ENCODE measurements around the gene PLCXD1.
"Not testable (repeated sequence)": the region's sequence is repeated elsewhere in the genome, so short reads cannot be mapped to it uniquely, and the experiment has no call there.

PLCXD1 gene, protein sequence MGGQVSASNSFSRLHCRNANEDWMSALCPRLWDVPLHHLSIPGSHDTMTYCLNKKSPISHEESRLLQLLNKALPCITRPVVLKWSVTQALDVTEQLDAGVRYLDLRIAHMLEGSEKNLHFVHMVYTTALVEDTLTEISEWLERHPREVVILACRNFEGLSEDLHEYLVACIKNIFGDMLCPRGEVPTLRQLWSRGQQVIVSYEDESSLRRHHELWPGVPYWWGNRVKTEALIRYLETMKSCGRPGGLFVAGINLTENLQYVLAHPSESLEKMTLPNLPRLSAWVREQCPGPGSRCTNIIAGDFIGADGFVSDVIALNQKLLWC

DNA sequence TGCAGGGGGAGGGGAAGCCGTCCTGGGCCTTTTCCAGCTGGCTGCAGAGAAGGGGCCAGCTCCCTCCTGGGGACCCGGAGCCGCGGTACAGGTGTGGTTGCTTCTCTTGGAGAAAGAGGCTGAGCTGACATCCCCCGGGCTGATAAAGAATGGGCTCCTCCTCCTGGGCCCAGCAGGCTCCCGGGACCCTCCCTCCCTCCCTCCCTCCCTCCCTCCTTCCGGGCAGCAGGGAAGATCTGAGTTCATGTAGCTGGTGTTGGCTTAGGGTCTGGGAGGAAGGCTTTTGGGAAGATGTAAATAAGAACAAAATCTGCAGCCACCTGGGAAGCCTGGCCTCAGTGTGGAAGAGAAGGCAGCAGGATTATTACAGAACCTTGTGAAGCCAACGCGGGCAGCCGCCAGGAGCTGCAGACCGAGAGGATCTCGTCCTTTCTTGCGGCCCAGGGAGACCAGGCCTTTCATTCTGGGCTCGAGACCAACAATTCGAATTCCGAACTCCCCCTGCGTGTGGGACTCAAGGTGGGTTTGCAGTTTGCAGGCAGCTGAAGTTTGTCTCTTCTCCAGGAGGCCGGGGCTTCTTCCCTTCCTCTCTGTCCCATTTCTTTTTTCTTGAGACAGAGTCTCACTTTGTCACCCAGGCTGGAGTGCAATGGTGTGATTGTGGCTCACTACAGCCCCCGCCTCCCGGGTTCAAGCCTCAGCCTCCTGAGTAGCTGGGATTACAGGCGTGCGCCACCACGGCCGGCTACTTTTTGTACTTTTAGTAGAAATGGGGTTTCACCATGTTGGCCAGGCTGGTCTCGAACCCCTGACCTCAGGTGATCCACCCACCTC lies at the start of gene PLCXD1:
Gene PLCXD1, plus strand, starts transcription at position 216 of the 834 bp plus-strand sequence. CDS start 2,807 bp downstream, outside the sequence.
- DNase-seq = no peak

DNA sequence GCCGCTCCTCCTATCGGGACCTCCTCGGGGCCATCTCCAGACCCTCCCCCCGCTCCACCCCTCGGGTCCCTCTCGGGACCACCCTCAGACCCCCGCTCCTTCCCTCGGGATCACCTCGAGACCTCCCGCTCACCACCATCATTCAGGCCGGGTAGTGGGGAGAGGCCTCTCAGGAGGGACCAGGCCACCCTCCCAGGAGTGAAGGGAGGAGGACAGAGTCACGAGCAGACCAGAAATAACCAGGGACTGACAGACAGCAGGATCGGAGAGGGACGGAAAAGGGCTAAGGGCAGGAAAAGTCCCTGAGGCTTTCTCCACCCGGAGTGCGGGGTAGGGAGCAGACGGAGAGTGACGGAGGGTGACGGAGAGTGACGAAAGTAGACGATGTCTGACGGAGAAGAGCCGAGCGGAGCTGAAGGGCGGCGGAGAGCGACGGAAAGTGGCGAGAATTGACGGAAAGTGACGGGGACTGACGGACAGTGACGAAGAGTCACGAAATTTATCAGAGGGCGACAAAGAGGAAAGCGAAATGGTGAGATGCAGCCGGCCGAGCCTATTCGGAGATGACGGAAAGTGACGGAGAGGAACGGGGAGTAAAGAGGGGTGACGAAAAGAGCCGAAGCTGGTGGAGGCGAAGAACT lies 49.4 kb upstream of the PLCXD1 start:
- DNase-seq = not testable (repeated sequence)

- DNase-seq = not testable (repeated sequence)
These were observed 48.9 kb upstream of the PLCXD1 start for GRCh38 chrX:232278-232655.

- not testable (repeated sequence) for DNase-seq
These were observed 45.0 kb upstream of the PLCXD1 start for GRCh38 chrX:236201-236600.

DNA sequence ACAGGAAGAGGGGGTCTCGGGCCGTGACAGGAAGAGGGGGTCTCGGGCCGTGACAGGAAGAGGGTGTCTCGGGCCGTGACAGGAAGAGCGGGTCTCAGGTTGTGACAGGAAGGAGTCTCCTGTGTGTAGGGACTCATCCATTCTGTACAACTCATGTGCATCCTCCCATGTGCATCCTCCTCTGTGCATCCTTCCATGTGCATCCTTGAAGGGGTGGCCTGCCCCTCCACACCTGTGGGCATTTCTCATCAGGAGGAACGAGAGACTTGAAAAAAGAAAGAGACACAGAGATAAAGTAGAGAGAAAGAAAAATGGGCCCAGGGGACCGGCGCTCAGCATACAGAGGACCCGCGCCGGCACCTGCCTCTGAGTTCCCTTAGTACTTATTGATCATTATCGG lies 30.2 kb upstream of the PLCXD1 start:
- DNase-seq = no peak

DNA sequence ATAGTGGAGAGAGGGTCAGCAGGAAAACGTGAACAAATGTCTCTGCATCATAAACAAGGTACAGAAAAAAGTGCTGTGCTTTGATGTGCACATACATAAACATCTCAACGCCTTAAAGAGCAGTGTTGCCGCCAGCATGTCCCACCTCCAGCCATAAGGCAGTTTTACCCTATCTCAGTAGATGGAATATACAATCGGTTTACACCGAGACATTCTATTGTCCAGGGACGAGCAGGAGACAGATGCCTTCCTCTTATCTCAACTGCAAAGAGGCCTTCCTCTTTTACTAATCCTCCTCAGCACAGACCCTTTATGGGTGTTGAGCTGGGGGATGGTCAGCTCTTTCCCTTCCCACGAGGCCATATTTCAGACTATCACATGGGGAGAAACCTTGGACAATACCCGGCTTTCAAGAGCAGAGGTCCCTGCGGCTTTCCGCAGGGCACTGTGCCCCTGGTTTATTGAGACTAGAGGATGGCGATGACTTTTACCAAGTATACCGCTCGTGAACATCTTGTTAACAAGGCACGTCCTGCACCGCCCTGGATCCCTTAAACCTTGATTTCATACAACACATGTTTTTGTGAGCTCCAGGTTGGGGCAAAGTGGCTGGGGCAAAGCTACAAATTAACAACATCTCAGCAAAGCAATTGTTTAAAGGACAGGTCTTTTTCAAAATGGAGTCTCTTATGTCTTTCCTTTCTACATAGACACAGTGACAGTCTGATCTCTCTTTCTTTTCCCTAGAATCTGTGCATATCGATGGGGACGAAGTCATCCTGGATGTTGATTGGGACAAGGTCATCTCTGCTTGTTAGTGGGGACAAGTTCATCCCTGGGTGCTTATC lies 29.6 kb upstream of the PLCXD1 start:
- DNase-seq = not testable (repeated sequence)

DNA sequence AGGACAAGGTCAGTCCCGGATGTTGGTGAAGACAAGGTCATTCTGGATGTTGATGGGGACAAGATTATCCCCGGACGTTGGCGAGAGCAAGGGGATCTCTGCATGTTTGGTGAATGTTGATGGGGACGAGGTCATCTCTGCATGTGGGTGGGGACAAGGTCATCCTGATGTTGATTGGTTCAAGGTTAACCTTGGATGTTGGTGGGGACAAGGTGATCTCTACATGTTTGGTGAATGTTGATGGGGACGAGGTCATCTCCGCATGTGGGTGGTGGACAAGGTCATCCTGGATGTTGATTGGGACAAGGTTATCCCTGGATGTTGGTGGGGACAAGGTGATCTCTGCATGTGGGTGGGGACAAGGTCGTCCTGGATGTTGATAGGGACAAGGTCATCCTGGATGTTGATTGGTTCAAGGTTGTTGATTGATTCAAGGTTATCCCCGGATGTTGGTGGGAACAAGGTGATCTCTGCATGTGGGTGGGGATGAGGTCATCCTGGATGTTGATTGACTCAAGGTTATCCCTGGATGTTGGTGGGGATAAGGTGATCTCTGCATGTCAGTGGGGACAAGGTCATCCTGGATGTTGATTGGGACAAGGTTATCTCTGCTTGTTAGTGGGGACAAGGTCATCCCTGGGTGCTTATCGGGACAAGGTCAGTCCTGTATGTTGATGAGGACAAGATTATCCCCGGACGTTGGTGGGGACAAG lies 28.8 kb upstream of the PLCXD1 start:
- no peak for DNase-seq

DNA sequence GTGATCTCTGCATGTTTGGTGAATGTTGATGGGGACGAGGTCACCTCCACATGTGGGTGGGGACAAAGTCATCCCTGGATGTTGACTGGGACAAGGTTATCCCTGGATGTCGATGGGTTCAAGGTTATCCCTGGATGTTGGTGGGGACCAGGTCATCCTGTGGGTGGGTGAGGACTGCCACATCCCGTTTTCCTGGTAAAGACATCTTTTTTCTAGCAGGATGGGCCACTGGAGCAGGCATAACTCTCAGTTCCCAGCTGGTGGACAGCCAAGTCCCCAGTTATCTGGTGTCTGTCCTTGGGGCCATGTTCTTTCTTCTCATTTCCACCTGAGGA lies 28.3 kb upstream of the PLCXD1 start:
- DNase-seq = no peak

DNA sequence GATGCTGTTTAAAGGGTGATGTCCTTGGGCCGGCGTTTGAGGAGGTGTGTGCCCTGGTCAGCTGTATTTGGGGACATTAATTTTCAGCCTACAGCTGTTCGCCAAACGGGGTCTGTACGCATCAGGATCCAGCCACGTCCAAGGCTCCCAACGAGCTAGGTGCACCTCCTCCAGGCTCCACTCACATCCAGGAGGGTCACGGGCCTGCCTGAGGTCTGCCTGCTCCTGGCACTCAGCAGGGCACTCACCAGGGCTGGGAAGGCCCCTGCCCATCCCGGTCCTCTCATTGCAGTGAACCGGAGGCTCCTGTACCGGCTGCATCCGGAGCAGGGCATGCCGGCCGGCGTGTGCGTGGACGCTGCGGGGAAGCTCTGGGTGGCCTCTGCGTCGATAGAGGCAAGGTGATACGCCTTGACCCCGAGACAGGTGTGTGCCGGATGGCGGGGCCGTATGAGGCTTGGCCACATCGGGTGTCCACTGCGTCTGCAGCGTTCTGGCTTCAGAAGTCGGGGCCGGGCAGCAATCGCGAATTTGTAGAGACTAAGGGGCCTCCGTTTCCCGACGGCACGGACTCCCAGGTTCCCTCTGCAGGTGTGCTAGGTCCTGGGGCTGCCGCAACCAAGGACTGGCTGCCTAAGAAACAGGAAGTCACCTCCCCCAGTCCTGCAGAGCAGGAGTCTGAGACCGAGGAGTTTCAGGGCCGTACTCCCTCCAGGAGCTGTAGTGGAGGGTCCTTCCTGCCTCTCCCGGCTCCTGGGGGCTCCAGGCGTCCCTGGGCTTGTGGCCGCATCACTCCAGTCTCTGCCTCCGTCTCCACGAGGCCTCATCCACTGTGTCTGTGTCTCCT lies 27.5 kb upstream of the PLCXD1 start:
- DNase-seq = no peak

GRCh38 chrX:254630-255215 lies 26.5 kb upstream of the PLCXD1 start:
- no peak for DNase-seq

DNA sequence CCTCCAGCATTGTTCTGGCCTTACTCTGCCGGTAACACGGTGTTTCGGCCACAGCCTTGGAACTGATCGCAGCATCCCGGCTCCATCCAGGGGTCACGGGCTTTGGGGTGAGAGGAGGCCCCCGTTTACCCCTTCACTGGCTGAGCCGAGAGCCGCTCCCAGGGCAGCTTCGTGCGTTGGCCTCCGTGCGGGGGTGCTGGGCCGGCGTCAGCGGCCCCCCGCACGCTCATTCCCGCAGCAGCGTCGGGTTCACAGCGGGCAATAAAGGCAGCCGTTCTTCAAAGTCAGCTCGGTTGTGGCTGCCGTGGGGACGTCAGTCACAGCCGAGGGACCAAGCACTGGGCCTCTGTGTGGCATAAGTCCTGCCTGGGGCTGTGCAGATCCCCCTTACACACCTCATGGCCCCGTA lies 25.3 kb upstream of the PLCXD1 start:
- no peak for DNase-seq

- DNase-seq = not testable (repeated sequence)
These were observed 24.1 kb upstream of the PLCXD1 start for GRCh38 chrX:257054-257453.

- DNase-seq = no peak
These were observed 23.4 kb upstream of the PLCXD1 start for GRCh38 chrX:257681-258289.

- no peak for DNase-seq
These were observed 22.7 kb upstream of the PLCXD1 start for GRCh38 chrX:258291-259040.

GRCh38 chrX:259692-260355 lies 21.4 kb upstream of the PLCXD1 start:
- DNase-seq = no peak

- DNase-seq = no peak
These were observed 19.8 kb upstream of the PLCXD1 start for GRCh38 chrX:261167-261918.

DNA sequence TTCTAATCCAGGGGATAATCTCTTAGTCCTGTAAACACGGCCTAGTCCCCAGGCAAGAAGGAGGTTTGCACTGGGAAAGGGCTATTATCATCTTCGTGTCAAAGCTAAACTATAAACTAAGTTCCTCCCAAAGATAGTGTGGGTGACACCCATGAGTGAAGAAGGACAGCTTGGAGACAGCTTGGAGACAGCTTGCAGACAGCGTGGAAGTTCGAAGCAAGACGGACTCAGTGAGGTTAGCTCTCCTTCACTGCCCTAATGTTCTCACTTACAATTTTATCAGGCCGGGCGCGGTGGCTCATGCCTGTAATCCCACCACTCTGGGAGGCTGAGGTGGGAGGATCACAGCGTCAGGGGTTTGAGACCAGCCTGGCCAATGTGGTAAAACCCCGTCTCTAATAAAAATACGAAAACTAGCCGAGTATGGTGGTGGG lies 19.2 kb upstream of the PLCXD1 start:
- no peak for DNase-seq
